Measurements from ENCODE around the gene SYS1. TPM values are rescaled to one million over a fixed set of nuclear protein-coding genes. Genes with fewer than 3 reads are reported as not detected.

Gene SYS1
- total and polyA plus RNA-seq, 2 donors (not counting 1 experiment from before 2014, with no cell fraction given) = 25.3 to 57.7 TPM

GRCh38 chr20:45330476-45330875, 32.5 kb upstream of the SYS1 start:
- ChIA-PET POLR2A (no interaction called here), CTCF (no interaction called here)
- DNase-seq (no peak), ATAC-seq (ENCODE audit: low read depth) (no peak)
- Histone ChIP-seq H3K27ac (ENCODE audit: low read length in 2 of 2) (no peak overlapping the region), H3K27me3 (replicated peaks in 1 of 4; ENCODE audit: control extremely low read depth in 1 of 4, control insufficient read depth in 3 of 4, insufficient read depth in 4 of 4, low read length in 3 of 4) (peaks cover 0 to 2% (median 0%) of the 10 kb centered on the region in 4 experiments), H3K4me3 (ENCODE audit: control extremely low read depth in 1 of 5, extremely low read depth in 1 of 5, insufficient read depth in 1 of 5, low read depth in 2 of 5, low read length in 4 of 5) (no peak overlapping the region), H3K36me3 (replicated peaks in 1 of 2; ENCODE audit: control extremely low read depth in 1 of 2, control insufficient read depth in 1 of 2, extremely low read depth in 1 of 2, insufficient read depth in 2 of 2, low read length in 1 of 2) (no peaks in the 10 kb centered on the region), H3K4me2 (replicated peaks; ENCODE audit: low read depth, low read length, poor library complexity, severe bottlenecking) (no peak overlapping the region), H4K20me1 (ENCODE audit: control insufficient read depth, insufficient read depth, low read length, poor library complexity, severe bottlenecking) (no peaks in the 10 kb centered on the region), H3K4me1 (ENCODE audit: control insufficient read depth in 2 of 2, insufficient read depth in 2 of 2, low read length in 2 of 2) (peaks cover 4 to 6% of the 10 kb centered on the region in 2 donors), H3K9ac (ENCODE audit: low read length) (no peak overlapping the region), H3K79me2 (ENCODE audit: control insufficient read depth, insufficient read depth, low read length) (no peaks in the 10 kb centered on the region), H3K9me3 (ENCODE audit: control extremely low read depth in 1 of 3, control insufficient read depth in 2 of 3, insufficient read depth in 1 of 3, low read length in 2 of 3) (no peaks in the 10 kb centered on the region), H2AFZ (ENCODE audit: insufficient read depth, low read depth, low read length, poor library complexity, severe bottlenecking) (no peak overlapping the region)
- Mint-ChIP-seq H3K27ac (no peak overlapping the region), H3K9me3 (ENCODE audit: insufficient read depth) (no peaks in the 10 kb centered on the region), H3K4me1 (peaks cover 10% of the 10 kb centered on the region), H3K4me3 (no peak overlapping the region), H3K27me3 (no peaks in the 10 kb centered on the region)
- 89% methylated on average over 3 of the region's 3 CpGs for WGBS (ENCODE audit: insufficient coverage)
- intact Hi-C loops (cut with micrococcal nuclease) = no loop called here
- TF ChIP-seq, protein P1, sequence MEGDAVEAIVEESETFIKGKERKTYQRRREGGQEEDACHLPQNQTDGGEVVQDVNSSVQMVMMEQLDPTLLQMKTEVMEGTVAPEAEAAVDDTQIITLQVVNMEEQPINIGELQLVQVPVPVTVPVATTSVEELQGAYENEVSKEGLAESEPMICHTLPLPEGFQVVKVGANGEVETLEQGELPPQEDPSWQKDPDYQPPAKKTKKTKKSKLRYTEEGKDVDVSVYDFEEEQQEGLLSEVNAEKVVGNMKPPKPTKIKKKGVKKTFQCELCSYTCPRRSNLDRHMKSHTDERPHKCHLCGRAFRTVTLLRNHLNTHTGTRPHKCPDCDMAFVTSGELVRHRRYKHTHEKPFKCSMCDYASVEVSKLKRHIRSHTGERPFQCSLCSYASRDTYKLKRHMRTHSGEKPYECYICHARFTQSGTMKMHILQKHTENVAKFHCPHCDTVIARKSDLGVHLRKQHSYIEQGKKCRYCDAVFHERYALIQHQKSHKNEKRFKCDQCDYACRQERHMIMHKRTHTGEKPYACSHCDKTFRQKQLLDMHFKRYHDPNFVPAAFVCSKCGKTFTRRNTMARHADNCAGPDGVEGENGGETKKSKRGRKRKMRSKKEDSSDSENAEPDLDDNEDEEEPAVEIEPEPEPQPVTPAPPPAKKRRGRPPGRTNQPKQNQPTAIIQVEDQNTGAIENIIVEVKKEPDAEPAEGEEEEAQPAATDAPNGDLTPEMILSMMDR (IDR thresholded peaks at IDR 0.05) = no peak
- TF ChIP-seq EZH2 (IDR thresholded peaks at IDR 0.05; ENCODE audit: borderline replicate concordance, insufficient read depth, low read depth, low read length, poor library complexity, severe bottlenecking) = no peak

- no peak overlapping the region for H2AFZ ChIP-seq (ENCODE audit: insufficient read depth, low read depth, low read length, poor library complexity, severe bottlenecking)
- POLR2A ChIA-PET = no interaction called here
These were observed 26.2 kb upstream of the SYS1 start for GRCh38 chr20:45336530-45337366.

More at GRCh38 chr20:45336530-45337366, 26.2 kb upstream of the SYS1 start:
- no peak overlapping the region for H3K27ac Mint-ChIP-seq
- Histone ChIP-seq H3K27me3 (replicated peaks in 1 of 4; ENCODE audit: control extremely low read depth in 1 of 4, control insufficient read depth in 3 of 4, insufficient read depth in 4 of 4, low read length in 3 of 4) (peaks cover 0 to 6% (median 0%) of the 10 kb centered on the region in 4 experiments), H3K9ac (ENCODE audit: low read length) (no peak overlapping the region), H3K36me3 (replicated peaks in 1 of 2; ENCODE audit: control extremely low read depth in 1 of 2, control insufficient read depth in 1 of 2, extremely low read depth in 1 of 2, insufficient read depth in 2 of 2, low read length in 1 of 2) (no peaks in the 10 kb centered on the region), H4K20me1 (ENCODE audit: control insufficient read depth, insufficient read depth, low read length, poor library complexity, severe bottlenecking) (no peaks in the 10 kb centered on the region), H3K9me3 (ENCODE audit: control extremely low read depth in 1 of 3, control insufficient read depth in 2 of 3, insufficient read depth in 1 of 3, low read length in 2 of 3) (no peaks in the 10 kb centered on the region), H3K27ac (ENCODE audit: low read length in 2 of 2) (no peak overlapping the region), H3K4me2 (replicated peaks; ENCODE audit: low read depth, low read length, poor library complexity, severe bottlenecking) (no peak overlapping the region), H3K4me1 (ENCODE audit: control insufficient read depth in 2 of 2, insufficient read depth in 2 of 2, low read length in 2 of 2) (no peaks in the 10 kb centered on the region), H3K79me2 (ENCODE audit: control insufficient read depth, insufficient read depth, low read length) (no peaks in the 10 kb centered on the region), H3K4me3 (ENCODE audit: control extremely low read depth in 1 of 5, extremely low read depth in 1 of 5, insufficient read depth in 1 of 5, low read depth in 2 of 5, low read length in 4 of 5) (no peak overlapping the region)
- peaks cover 7% of the 10 kb centered on the region for H3K27me3 Mint-ChIP-seq
- CTCF ChIA-PET = interaction anchor here (1.1 to 1.5 kb wide), 2 partner anchors 37 to 100 kb away, joined by 3 read pairs; no protein-coding TSS in a partner anchor
- no peaks in the 10 kb centered on the region for H3K4me1 Mint-ChIP-seq
- ATAC-seq (ENCODE audit: low read depth) (no peak), DNase-seq (no peak)
- TF ChIP-seq EZH2 (IDR thresholded peaks at IDR 0.05; ENCODE audit: borderline replicate concordance, insufficient read depth, low read depth, low read length, poor library complexity, severe bottlenecking) = no peak
- TF ChIP-seq, protein P1 (IDR thresholded peaks at IDR 0.05) = no peak
- intact Hi-C loops (cut with micrococcal nuclease) = no loop called here
- 92% methylated on average over 11 of the region's 11 CpGs for WGBS (ENCODE audit: insufficient coverage)
- H3K9me3 Mint-ChIP-seq (ENCODE audit: insufficient read depth) = no peaks in the 10 kb centered on the region
- no peak overlapping the region for H3K4me3 Mint-ChIP-seq

All from B cell (primary cell).